Measurements from ENCODE around the gene DNM3. TPM values are rescaled to one million over a fixed set of nuclear protein-coding genes. Genes with fewer than 3 reads are reported as not detected.

DNM3 gene
- total and polyA plus RNA-seq, 2 donors (not counting 1 experiment from before 2014, with no cell fraction given): 1.0 to 1.3 TPM

- no peak for ATAC-seq (ENCODE audit: low read depth)
- H3K27ac ChIP-seq (ENCODE audit: low read length in 2 of 2): no peak overlapping the region
- H3K4me3 ChIP-seq (ENCODE audit: control extremely low read depth in 1 of 5, extremely low read depth in 1 of 5, insufficient read depth in 1 of 5, low read depth in 2 of 5, low read length in 4 of 5): no peak overlapping the region
- H3K4me1 Mint-ChIP-seq: peaks cover 8% of the 10 kb centered on the region
- H3K4me3 Mint-ChIP-seq: no peak overlapping the region
- H3K4me2 ChIP-seq (replicated peaks; ENCODE audit: low read depth, low read length, poor library complexity, severe bottlenecking): no peak overlapping the region
- H3K4me1 ChIP-seq (ENCODE audit: control insufficient read depth in 2 of 2, insufficient read depth in 2 of 2, low read length in 2 of 2): no peaks in the 10 kb centered on the region
- no peak overlapping the region for H2AFZ ChIP-seq (ENCODE audit: insufficient read depth, low read depth, low read length, poor library complexity, severe bottlenecking)
- DNase-seq: no peak
- no peaks in the 10 kb centered on the region for H3K36me3 ChIP-seq (replicated peaks in 1 of 2; ENCODE audit: control extremely low read depth in 1 of 2, control insufficient read depth in 1 of 2, extremely low read depth in 1 of 2, insufficient read depth in 2 of 2, low read length in 1 of 2)
- ChIA-PET CTCF (interaction anchor here (2.0 kb wide), 1 partner anchor 83 kb away, joined by 4 read pairs; no protein-coding TSS in a partner anchor), POLR2A (no interaction called here)
- 93% methylated on average over 2 of the region's 3 CpGs for WGBS (ENCODE audit: insufficient coverage)
- H3K27me3 Mint-ChIP-seq: peaks cover 10% of the 10 kb centered on the region
- peaks cover 0 to 6% (median 0%) of the 10 kb centered on the region in 3 donors for H3K9me3 ChIP-seq (ENCODE audit: control extremely low read depth in 1 of 3, control insufficient read depth in 2 of 3, insufficient read depth in 1 of 3, low read length in 2 of 3)
- no peaks in the 10 kb centered on the region for H3K79me2 ChIP-seq (ENCODE audit: control insufficient read depth, insufficient read depth, low read length)
- intact Hi-C loops (cut with micrococcal nuclease): no loop called here
- no peaks in the 10 kb centered on the region for H4K20me1 ChIP-seq (ENCODE audit: control insufficient read depth, insufficient read depth, low read length, poor library complexity, severe bottlenecking)
- H3K9me3 Mint-ChIP-seq (ENCODE audit: insufficient read depth): no peaks in the 10 kb centered on the region
- no peaks in the 10 kb centered on the region for H3K27me3 ChIP-seq (replicated peaks in 1 of 4; ENCODE audit: control extremely low read depth in 1 of 4, control insufficient read depth in 3 of 4, insufficient read depth in 4 of 4, low read length in 3 of 4)
- TF ChIP-seq EZH2 (IDR thresholded peaks at IDR 0.05; ENCODE audit: borderline replicate concordance, insufficient read depth, low read depth, low read length, poor library complexity, severe bottlenecking) (no peak), CTCF (IDR thresholded peaks at IDR 0.05) (no peak)
- no peak overlapping the region for H3K9ac ChIP-seq (ENCODE audit: low read length)
- no peak overlapping the region for H3K27ac Mint-ChIP-seq
These were observed 244.0 kb downstream of the DNM3 start for GRCh38 chr1:172085317-172085716.

- H3K9ac ChIP-seq (ENCODE audit: low read length): no peak overlapping the region
- peaks cover 9% of the 10 kb centered on the region for H3K4me1 Mint-ChIP-seq
- TF ChIP-seq CTCF (IDR thresholded peaks at IDR 0.05) (no peak), EZH2 (IDR thresholded peaks at IDR 0.05; ENCODE audit: borderline replicate concordance, insufficient read depth, low read depth, low read length, poor library complexity, severe bottlenecking) (no peak)
- H3K9me3 Mint-ChIP-seq (ENCODE audit: insufficient read depth): no peaks in the 10 kb centered on the region
- no peak overlapping the region for H3K4me2 ChIP-seq (replicated peaks; ENCODE audit: low read depth, low read length, poor library complexity, severe bottlenecking)
- H2AFZ ChIP-seq (ENCODE audit: insufficient read depth, low read depth, low read length, poor library complexity, severe bottlenecking): no peak overlapping the region
- no peak overlapping the region for H3K4me3 Mint-ChIP-seq
- no peak overlapping the region for H3K27ac Mint-ChIP-seq
- H3K36me3 ChIP-seq (replicated peaks in 1 of 2; ENCODE audit: control extremely low read depth in 1 of 2, control insufficient read depth in 1 of 2, extremely low read depth in 1 of 2, insufficient read depth in 2 of 2, low read length in 1 of 2): no peaks in the 10 kb centered on the region
- no peaks in the 10 kb centered on the region for H4K20me1 ChIP-seq (ENCODE audit: control insufficient read depth, insufficient read depth, low read length, poor library complexity, severe bottlenecking)
- no peak overlapping the region for H3K27ac ChIP-seq (ENCODE audit: low read length in 2 of 2)
- H3K27me3 ChIP-seq (replicated peaks in 1 of 4; ENCODE audit: control extremely low read depth in 1 of 4, control insufficient read depth in 3 of 4, insufficient read depth in 4 of 4, low read length in 3 of 4): no peaks in the 10 kb centered on the region
- no peak overlapping the region for H3K4me3 ChIP-seq (ENCODE audit: control extremely low read depth in 1 of 5, extremely low read depth in 1 of 5, insufficient read depth in 1 of 5, low read depth in 2 of 5, low read length in 4 of 5)
- peaks cover 8% of the 10 kb centered on the region for H3K27me3 Mint-ChIP-seq
- no peak for DNase-seq
- no peaks in the 10 kb centered on the region for H3K79me2 ChIP-seq (ENCODE audit: control insufficient read depth, insufficient read depth, low read length)
- WGBS (ENCODE audit: insufficient coverage): 100% methylated on average over 1 of the region's 2 CpGs
- POLR2A ChIA-PET: no interaction called here
- no peaks in the 10 kb centered on the region for H3K4me1 ChIP-seq (ENCODE audit: control insufficient read depth in 2 of 2, insufficient read depth in 2 of 2, low read length in 2 of 2)
- intact Hi-C loops (cut with micrococcal nuclease): no loop called here
- CTCF ChIA-PET: interaction anchor here (1.1 to 1.7 kb wide), 3 partner anchors 269 to 357 kb away, joined by 3 to 7 read pairs (median 4); partner anchors contain the start of gene PIGC
- ATAC-seq (ENCODE audit: low read depth): no peak
- no peaks in the 10 kb centered on the region for H3K9me3 ChIP-seq (ENCODE audit: control extremely low read depth in 1 of 3, control insufficient read depth in 2 of 3, insufficient read depth in 1 of 3, low read length in 2 of 3)
These were observed 244.8 kb downstream of the DNM3 start for GRCh38 chr1:172086137-172086536.
